ENCODE results near the gene DZIP1. TPM values are rescaled to one million over a fixed set of nuclear protein-coding genes. Genes with fewer than 3 reads are reported as not detected.

The DZIP1 gene
- total RNA-seq, 1 experiment from 2014 or later: 31.0 TPM

GRCh38 chr13:95620030-95620824, 24.3 kb downstream of the DZIP1 start:
- no peak overlapping the region for H3K27ac Mint-ChIP-seq
- no peak overlapping the region for H3K4me3 Mint-ChIP-seq
- peaks cover 45% of the 10 kb centered on the region for H3K36me3 Mint-ChIP-seq
- H3K9me3 Mint-ChIP-seq: no peaks in the 10 kb centered on the region
- ATAC-seq: no peak
- H3K27me3 Mint-ChIP-seq (ENCODE audit: low read depth): no peaks in the 10 kb centered on the region
- H3K4me1 Mint-ChIP-seq: peaks cover 6% of the 10 kb centered on the region
- no peak for TF ChIP-seq CTCF (IDR thresholded peaks at IDR 0.05)
- no peak for TF ChIP-seq ATF6 (CRISPR knock-in tag; IDR thresholded peaks at IDR 0.05)
- TF ChIP-seq ZNF423 (CRISPR knock-in tag; IDR thresholded peaks at IDR 0.05): no peak
- TF ChIP-seq ARID4B (CRISPR knock-in tag; IDR thresholded peaks at IDR 0.05; ENCODE audit: borderline replicate concordance): no peak
- no peak for TF ChIP-seq ERG (CRISPR knock-in tag; IDR thresholded peaks at IDR 0.05)
- TF ChIP-seq JUN (CRISPR knock-in tag; IDR thresholded peaks at IDR 0.05): no peak
- TF ChIP-seq CREM (CRISPR knock-in tag; IDR thresholded peaks at IDR 0.05): no peak
- no peak for TF ChIP-seq E2F4 (CRISPR knock-in tag; IDR thresholded peaks at IDR 0.05; ENCODE audit: borderline replicate concordance, low read depth)
- TF ChIP-seq SOX15 (CRISPR knock-in tag; IDR thresholded peaks at IDR 0.05): no peak
- TF ChIP-seq E2F5 (CRISPR knock-in tag; IDR thresholded peaks at IDR 0.05): no peak
- no peak for TF ChIP-seq RORB (CRISPR knock-in tag; IDR thresholded peaks at IDR 0.05)
- no peak for DNase-seq (ENCODE audit: low spot score)
- ChIA-PET CTCF (no interaction called here), POLR2A (no interaction called here)

GRCh38 chr13:95615539-95615938, 29.0 kb downstream of the DZIP1 start:
- Mint-ChIP-seq H3K4me3 (no peak overlapping the region), H3K36me3 (peaks cover 41% of the 10 kb centered on the region), H3K27ac (no peak overlapping the region), H3K9me3 (no peaks in the 10 kb centered on the region), H3K4me1 (no peaks in the 10 kb centered on the region), H3K27me3 (ENCODE audit: low read depth) (no peaks in the 10 kb centered on the region)
- TF ChIP-seq HMGXB4 (CRISPR knock-in tag; IDR thresholded peaks at IDR 0.05): no peak
- no peak for TF ChIP-seq TCF7 (CRISPR knock-in tag; IDR thresholded peaks at IDR 0.05; ENCODE audit: low read depth)
- no peak for TF ChIP-seq ZBTB21 (CRISPR knock-in tag; IDR thresholded peaks at IDR 0.05; ENCODE audit: borderline replicate concordance)
- DNase-seq (ENCODE audit: low spot score) (no peak), ATAC-seq (no peak)
- POLR2A ChIA-PET: no interaction called here
- CTCF ChIA-PET: interaction anchor here (0.6 to 1.9 kb wide), 2 partner anchors 46 to 218 kb away, joined by 5 to 6 read pairs; no protein-coding TSS in a partner anchor
